T follicular helper cell (primary cell): Measurements from ENCODE around the gene IPPK.

Experiments used
- DNase-seq: peaks from one replicate; pipeline ENCODE4 v3.0.0-alpha.2; 2020; ENCODE audit warnings: low read depth

IPPK gene

GRCh38 chr9:92614763-92615461 is 55.0 kb downstream of the IPPK start:
- no peak for DNase-seq

- no peak for DNase-seq
Observed at GRCh38 chr9:92614123-92614510, 55.8 kb downstream of the IPPK start.

- no peak for DNase-seq
Observed at GRCh38 chr9:92613268-92614122, 56.4 kb downstream of the IPPK start.

GRCh38 chr9:92612816-92613215 is 57.1 kb downstream of the IPPK start:
- no peak for DNase-seq

GRCh38 chr9:92612292-92612691 is 57.6 kb downstream of the IPPK start:
- no peak for DNase-seq

- no peak for DNase-seq
Observed at GRCh38 chr9:92611621-92612285, 58.2 kb downstream of the IPPK start.

GRCh38 chr9:92610470-92611420 is 59.2 kb downstream of the IPPK start:
- DNase-seq = no peak

- DNase-seq = no peak
Observed at GRCh38 chr9:92608909-92609445, 61.0 kb downstream of the IPPK start.

- no peak for DNase-seq
Observed at GRCh38 chr9:92608241-92608908, 61.6 kb downstream of the IPPK start.

GRCh38 chr9:92607773-92608172 is 62.2 kb downstream of the IPPK start:
- no peak for DNase-seq

- DNase-seq = no peak
Observed at GRCh38 chr9:92607088-92607487, 62.8 kb downstream of the IPPK start.

GRCh38 chr9:92605224-92605623 is 64.7 kb downstream of the IPPK start:
- DNase-seq = no peak

- no peak for DNase-seq
Observed at GRCh38 chr9:92603990-92604389, 65.9 kb downstream of the IPPK start.

- no peak for DNase-seq
Observed at GRCh38 chr9:92603100-92603499, 66.8 kb downstream of the IPPK start.

- no peak for DNase-seq
Observed at GRCh38 chr9:92602413-92602812, 67.5 kb downstream of the IPPK start.

- DNase-seq = no peak
Observed at GRCh38 chr9:92601451-92601850, 68.5 kb downstream of the IPPK start.

GRCh38 chr9:92600462-92601261 is 69.3 kb downstream of the IPPK start:
- no peak for DNase-seq

- DNase-seq = no peak
Observed at GRCh38 chr9:92599938-92600461, 69.9 kb downstream of the IPPK start.

GRCh38 chr9:92598382-92598781 is 71.5 kb downstream of the IPPK start:
- DNase-seq = no peak

GRCh38 chr9:92595930-92596329 is 74.0 kb downstream of the IPPK start:
- no peak for DNase-seq
